HCT116 (cell line): ENCODE data around the gene KCNH5. TPM values are rescaled to one million over a fixed set of nuclear protein-coding genes. Genes with fewer than 3 reads are reported as not detected.
"Not testable (repeated sequence)": the region's sequence is repeated elsewhere in the genome, so short reads cannot be mapped to it uniquely, and the experiment has no call there.

ENCODE experiments used
- ATAC-seq: fragments of 200-7000 bp; cut with Tn5 transposase; 2 replicates; pipeline ENCODE4 v1.9.1; 2020; ENCODE audit warnings: mild to moderate bottlenecking, moderate library complexity
- BruUV-seq: library from RNA; stranded (reverse); fragments of 400-500 nt; replicated peaks from 2 replicates; lab custom pipeline; 2021; lab: Mats Ljungman, UMichigan
- CTCF ChIA-PET: fragments of 300-600 bp; sonication (Branson Sonifier 250); formaldehyde crosslinking; loops from one replicate; lab custom pipeline; 2021; ENCODE audit warnings: antibody characterized with exemption; lab: Charles Lee
- POLR2A ChIA-PET: fragments of 300-600, 350-600 bp; sonication (Branson Sonifier 250); formaldehyde crosslinking; loops from one replicate; lab custom pipeline; 2021; ENCODE audit warnings: antibody characterized with exemption; lab: Charles Lee
- RAD21 ChIA-PET, 2 experiments: fragments of 300-600 bp; sonication (Branson Sonifier 250); formaldehyde crosslinking; loops; one replicate each; lab custom pipeline; 2023; ENCODE audit warnings: low total read pairs in 2 of 2; ENCODE audit not compliant: uncharacterized antibody in 2 of 2, unreplicated experiment in 2 of 2, low non-redundant PET in 1 of 2; lab: Charles Lee
- DNase-seq: peaks from one replicate; pipeline ENCODE4 v3.0.0-alpha.2; 2010; ENCODE audit warnings: low read depth, low spot score
- H2AFZ ChIP-seq: fragments of 200-600 bp; shearing (Covaris generic), sonication (generic); 2 replicates; pipeline ENCODE4 v1.6.1; 2017; ENCODE audit warnings: low read depth, mixed run types, mixed read lengths, antibody characterized with exemption, low read length; ENCODE audit not compliant: poor library complexity, severe bottlenecking
- H3K27ac ChIP-seq: 2 replicates; pipeline ENCODE4 v1.5.1; 2012; ENCODE audit warnings: low read depth, low read length
- H3K27me3 ChIP-seq: fragments of 200-600 bp; sonication (generic); 2 replicates; pipeline ENCODE4 v1.6.1; 2016; ENCODE audit warnings: mixed run types, low read length, mixed read lengths; ENCODE audit not compliant: insufficient read depth
- H3K36me3 ChIP-seq, 2 experiments: fragments of 200-500 bp in 1 of 2; fragments of 200-600 bp in 1 of 2; sonication (Bioruptor generic) in 1 of 2; sonication (generic) in 1 of 2; 2 replicates each; pipeline versions ENCODE4 v1.5.1 to v1.6.1; 2014 to 2016; ENCODE audit warnings: low read length in 2 of 2, inconsistent platforms in 1 of 2, mixed read lengths in 1 of 2, mixed run types in 1 of 2; ENCODE audit not compliant: insufficient read depth in 2 of 2, control insufficient read depth in 1 of 2
- H3K4me1 ChIP-seq, 2 experiments: fragments of 200-600 bp in 1 of 2; sonication (generic) in 1 of 2; 2 replicates each; pipeline versions ENCODE4 v1.5.1 to v1.6.1; 2012 to 2017; ENCODE audit warnings: low read length in 2 of 2, inconsistent platforms in 1 of 2, mild to moderate bottlenecking in 1 of 2, mixed read lengths in 1 of 2, mixed run types in 1 of 2, moderate library complexity in 1 of 2; ENCODE audit not compliant: insufficient read depth in 2 of 2, control insufficient read depth in 1 of 2
- H3K4me2 ChIP-seq: fragments of 200-600 bp; sonication (generic); 2 replicates; pipeline ENCODE4 v1.6.1; 2017; ENCODE audit warnings: mixed run types, low read length, mixed read lengths
- H3K4me3 ChIP-seq, 2 experiments: fragments of 200-600 bp in 1 of 2; sonication (generic) in 1 of 2; replicated peaks in 1 of 2; 2 replicates each; pipeline ENCODE4 v1.5.1; 2011 to 2016; ENCODE audit warnings: low read length in 2 of 2, control low read depth in 1 of 2, low read depth in 1 of 2, mild to moderate bottlenecking in 1 of 2, mixed read lengths in 1 of 2, mixed run types in 1 of 2
- H3K79me2 ChIP-seq: fragments of 200-600 bp; sonication (generic); 2 replicates; pipeline ENCODE4 v1.6.1; 2017; ENCODE audit warnings: mild to moderate bottlenecking, mixed run types, low read length, moderate library complexity, mixed read lengths; ENCODE audit not compliant: insufficient read depth
- H3K9ac ChIP-seq: fragments of 200-600 bp; sonication (generic); 2 replicates; pipeline ENCODE4 v1.6.1; 2016; ENCODE audit warnings: low read length, mixed read lengths
- H3K9me2 ChIP-seq: fragments of 200-600 bp; sonication (generic), shearing (Covaris generic); 2 replicates; pipeline ENCODE4 v1.6.1; 2017; ENCODE audit warnings: mixed run types, mild to moderate bottlenecking, moderate library complexity; ENCODE audit not compliant: insufficient read depth
- H3K9me3 ChIP-seq, 2 experiments: fragments of 200-500 bp in 1 of 2; fragments of 200-600 bp in 1 of 2; sonication (Bioruptor generic) in 1 of 2; sonication (generic) in 1 of 2; 2 replicates each; pipeline ENCODE4 v1.6.1; 2014 to 2017; ENCODE audit warnings: low read length in 2 of 2, mixed read lengths in 2 of 2, inconsistent platforms in 1 of 2, low read depth in 1 of 2, mild to moderate bottlenecking in 1 of 2, mixed run types in 1 of 2, moderate library complexity in 1 of 2; ENCODE audit not compliant: control insufficient read depth in 1 of 2, insufficient read depth in 1 of 2
- H4K20me1 ChIP-seq: fragments of 200-600 bp; sonication (generic), shearing (Covaris generic); 2 replicates; pipeline ENCODE4 v1.6.1; 2017; ENCODE audit warnings: mixed run types, mild to moderate bottlenecking, moderate library complexity; ENCODE audit not compliant: insufficient read depth
- CBX3 ChIP-seq: IDR thresholded peaks from 2 replicates; pipeline ENCODE4 v1.6.1; 2012; ENCODE audit warnings: low read depth
- EGR1 ChIP-seq: IDR thresholded peaks from 2 replicates; pipeline ENCODE4 v1.6.1; 2012; ENCODE audit warnings: low read depth
- FOSL1 ChIP-seq: IDR thresholded peaks from 2 replicates; pipeline ENCODE4 v1.6.1; 2012; ENCODE audit warnings: low read depth
- POLR2AphosphoS5 ChIP-seq: IDR thresholded peaks from 2 replicates; pipeline ENCODE4 v1.6.1; 2011; ENCODE audit warnings: mild to moderate bottlenecking, low read depth, low read length, moderate library complexity
- SRF ChIP-seq: IDR thresholded peaks from 2 replicates; pipeline ENCODE4 v1.6.1; 2012; ENCODE audit warnings: low read depth
- TCF7L2 ChIP-seq: IDR thresholded peaks from 2 replicates; pipeline ENCODE4 v1.7.0; 2011; ENCODE audit warnings: borderline replicate concordance, inconsistent platforms; ENCODE audit not compliant: insufficient read depth, insufficient read length; ENCODE audit errors: extremely low read depth
- ZBTB33 ChIP-seq: IDR thresholded peaks from 2 replicates; pipeline ENCODE4 v1.6.1; 2011; ENCODE audit warnings: mild to moderate bottlenecking, low read length, moderate library complexity; ENCODE audit not compliant: insufficient replicate concordance; ENCODE audit errors: extremely low read depth
- intact Hi-C: fragments of 100-400 bp; cut with micrococcal nuclease; formaldehyde crosslinking; loops from 2 replicates; pipeline ENCODE4 v1.10.0; 2022
- total RNA-seq: library from RNA; stranded (reverse); gene quantifications from one replicate; pipeline ENCODE4 v1.2.1, GENCODE V29; 2021; ENCODE audit not compliant: unreplicated experiment
- TF ChIP-seq, protein P1 (sequence below): IDR thresholded peaks from 2 replicates; pipeline ENCODE4 v1.6.1; 2012
- TF ChIP-seq, protein P2 (sequence below): IDR thresholded peaks from 2 replicates; pipeline ENCODE4 v1.6.1; 2012; ENCODE audit warnings: low read depth
- TF ChIP-seq, protein P3 (sequence below): IDR thresholded peaks from 2 replicates; pipeline ENCODE4 v1.6.1; 2012

Gene KCNH5
- total RNA-seq, 1 experiment from 2014 or later, result not detected

DNA sequence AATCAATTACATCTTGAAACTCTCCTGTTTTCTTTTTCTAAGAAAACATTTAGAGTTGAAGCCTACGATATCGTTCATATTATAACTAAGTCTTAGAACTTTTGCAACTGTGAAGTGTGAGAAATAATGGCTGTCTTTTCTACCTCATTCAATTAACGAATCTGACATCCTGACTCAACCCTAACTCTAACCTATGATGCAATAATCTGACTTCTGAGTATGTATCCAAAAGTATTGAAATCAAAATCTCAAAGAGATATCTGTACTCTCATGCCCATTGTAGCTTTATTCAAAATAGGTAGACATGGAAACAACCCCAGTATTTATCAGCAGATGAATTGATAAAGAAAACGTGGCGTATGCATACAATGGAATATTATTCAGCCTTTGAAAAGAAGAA lies 252.7 kb downstream of the KCNH5 start (continued):
- TF ChIP-seq, protein P1, sequence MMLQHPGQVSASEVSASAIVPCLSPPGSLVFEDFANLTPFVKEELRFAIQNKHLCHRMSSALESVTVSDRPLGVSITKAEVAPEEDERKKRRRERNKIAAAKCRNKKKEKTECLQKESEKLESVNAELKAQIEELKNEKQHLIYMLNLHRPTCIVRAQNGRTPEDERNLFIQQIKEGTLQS, result no peak
- no peak for TF ChIP-seq POLR2AphosphoS5
- TF ChIP-seq EGR1, result no peak
- TF ChIP-seq CBX3, result no peak
- TF ChIP-seq SRF, result no peak
- TF ChIP-seq, all 23 proteins: peak for 0

GRCh38 chr14:62781328-62781727 lies 263.9 kb downstream of the KCNH5 start:
- POLR2A ChIA-PET, H3K9ac ChIP-seq, intact Hi-C loops, H3K4me1 ChIP-seq, H3K9me2 ChIP-seq, H2AFZ ChIP-seq, H3K4me2 ChIP-seq, H3K4me3 ChIP-seq, CTCF ChIA-PET, H3K79me2 ChIP-seq, ATAC-seq, H3K9me3 ChIP-seq, DNase-seq, BruUV-seq, RAD21 ChIA-PET, H4K20me1 ChIP-seq, H3K27ac ChIP-seq, H3K27me3 ChIP-seq, H3K36me3 ChIP-seq: not testable (repeated sequence)

GRCh38 chr14:62778852-62779251 lies 266.4 kb downstream of the KCNH5 start:
- no peaks in the 10 kb centered on the region for H3K4me1 ChIP-seq
- POLR2A ChIA-PET, result no interaction called here
- BruUV-seq, result no TSS peak
- ATAC-seq (no peak), DNase-seq (no peak)
- CTCF ChIA-PET, result no interaction called here
- H3K9me3 ChIP-seq, result peaks cover 0 to 6% of the 10 kb centered on the region in 2 experiments; a peak in 2 of 4 replicates
- intact Hi-C loops, result no loop called here
- no peaks in the 10 kb centered on the region for H3K36me3 ChIP-seq
- H3K4me3 ChIP-seq, result no peak overlapping the region
- RAD21 ChIA-PET, result no interaction called here
- no peak overlapping the region for H3K9ac ChIP-seq
- H3K27me3 ChIP-seq, result no peaks in the 10 kb centered on the region
- no peak overlapping the region for H3K27ac ChIP-seq
- H2AFZ ChIP-seq, result no peak overlapping the region
- no peaks in the 10 kb centered on the region for H3K9me2 ChIP-seq
- no peaks in the 10 kb centered on the region for H3K79me2 ChIP-seq
- H3K4me2 ChIP-seq, result no peak overlapping the region
- no peaks in the 10 kb centered on the region for H4K20me1 ChIP-seq
- TF ChIP-seq, protein P2, sequence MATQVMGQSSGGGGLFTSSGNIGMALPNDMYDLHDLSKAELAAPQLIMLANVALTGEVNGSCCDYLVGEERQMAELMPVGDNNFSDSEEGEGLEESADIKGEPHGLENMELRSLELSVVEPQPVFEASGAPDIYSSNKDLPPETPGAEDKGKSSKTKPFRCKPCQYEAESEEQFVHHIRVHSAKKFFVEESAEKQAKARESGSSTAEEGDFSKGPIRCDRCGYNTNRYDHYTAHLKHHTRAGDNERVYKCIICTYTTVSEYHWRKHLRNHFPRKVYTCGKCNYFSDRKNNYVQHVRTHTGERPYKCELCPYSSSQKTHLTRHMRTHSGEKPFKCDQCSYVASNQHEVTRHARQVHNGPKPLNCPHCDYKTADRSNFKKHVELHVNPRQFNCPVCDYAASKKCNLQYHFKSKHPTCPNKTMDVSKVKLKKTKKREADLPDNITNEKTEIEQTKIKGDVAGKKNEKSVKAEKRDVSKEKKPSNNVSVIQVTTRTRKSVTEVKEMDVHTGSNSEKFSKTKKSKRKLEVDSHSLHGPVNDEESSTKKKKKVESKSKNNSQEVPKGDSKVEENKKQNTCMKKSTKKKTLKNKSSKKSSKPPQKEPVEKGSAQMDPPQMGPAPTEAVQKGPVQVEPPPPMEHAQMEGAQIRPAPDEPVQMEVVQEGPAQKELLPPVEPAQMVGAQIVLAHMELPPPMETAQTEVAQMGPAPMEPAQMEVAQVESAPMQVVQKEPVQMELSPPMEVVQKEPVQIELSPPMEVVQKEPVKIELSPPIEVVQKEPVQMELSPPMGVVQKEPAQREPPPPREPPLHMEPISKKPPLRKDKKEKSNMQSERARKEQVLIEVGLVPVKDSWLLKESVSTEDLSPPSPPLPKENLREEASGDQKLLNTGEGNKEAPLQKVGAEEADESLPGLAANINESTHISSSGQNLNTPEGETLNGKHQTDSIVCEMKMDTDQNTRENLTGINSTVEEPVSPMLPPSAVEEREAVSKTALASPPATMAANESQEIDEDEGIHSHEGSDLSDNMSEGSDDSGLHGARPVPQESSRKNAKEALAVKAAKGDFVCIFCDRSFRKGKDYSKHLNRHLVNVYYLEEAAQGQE, result no peak
- TF ChIP-seq, protein P3, sequence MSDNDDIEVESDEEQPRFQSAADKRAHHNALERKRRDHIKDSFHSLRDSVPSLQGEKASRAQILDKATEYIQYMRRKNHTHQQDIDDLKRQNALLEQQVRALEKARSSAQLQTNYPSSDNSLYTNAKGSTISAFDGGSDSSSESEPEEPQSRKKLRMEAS, result no peak
- TF ChIP-seq POLR2AphosphoS5 (no peak), ZBTB33 (no peak), FOSL1 (no peak), TCF7L2 (no peak)
